Subcutaneous adipose tissue (tissue), 4 donors: Measurements from ENCODE around the gene LYRM4. TPM values are rescaled to one million over a fixed set of nuclear protein-coding genes. Genes with fewer than 3 reads are reported as not detected.

Source experiments
- CTCF ChIP-seq: fragments of 450-650 bp; IDR thresholded peaks from one replicate; pipeline ENCODE4 v1.5.1; 2016; ENCODE audit warnings: low read depth, mild to moderate bottlenecking, control low read depth, antibody characterized with exemption, moderate library complexity
- total RNA-seq, 4 donors: library from RNA; depleted of rRNA; stranded (reverse); fragments of >200 nt; gene quantifications; one replicate each; pipeline ENCODE4 v1.1.0, GENCODE V29; 2016

LYRM4 gene
- total RNA-seq, 4 donors from 2014 or later = 22.2 to 25.8 (median 25.1) TPM

DNA sequence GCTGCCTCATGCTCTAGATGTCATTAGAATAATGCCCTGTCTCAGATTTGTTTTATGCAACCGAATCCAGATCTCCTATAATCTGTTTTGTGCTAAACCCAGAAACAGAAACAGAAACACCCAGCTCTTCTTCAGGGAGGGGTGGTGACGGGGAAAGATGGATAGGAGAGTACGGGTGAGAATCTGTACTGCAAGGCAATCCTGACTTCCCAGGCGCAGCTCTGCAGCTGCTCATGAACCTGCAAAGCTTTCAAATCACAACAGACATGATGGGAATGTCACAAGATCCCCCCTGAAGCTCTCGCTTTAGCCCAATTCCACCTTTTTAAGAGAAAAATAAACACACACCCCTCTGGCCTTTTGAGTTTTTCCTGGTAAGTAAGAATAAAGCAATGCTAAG, 104.1 kb downstream of the LYRM4 start:
- no peak for TF ChIP-seq CTCF

DNA sequence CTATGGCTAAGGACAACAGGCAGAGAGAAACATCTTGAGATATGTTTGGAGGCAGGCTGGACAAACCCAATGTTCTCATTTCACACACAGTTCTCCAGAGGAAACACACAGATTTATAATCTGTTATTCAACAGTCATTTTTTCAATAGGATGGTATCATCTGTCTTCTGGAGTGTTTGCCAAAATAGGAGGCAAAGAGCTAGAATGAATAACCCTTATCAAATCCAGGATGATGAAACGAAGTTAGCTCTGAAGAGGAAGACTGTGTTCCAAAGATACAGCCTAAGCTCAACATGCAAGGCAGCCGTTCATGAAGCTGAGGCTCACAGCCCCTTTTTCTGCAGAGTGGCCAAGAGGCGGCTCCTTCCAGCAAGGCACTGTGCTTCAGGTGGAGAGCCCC, 104.8 kb downstream of the LYRM4 start:
- no peak for TF ChIP-seq CTCF

DNA sequence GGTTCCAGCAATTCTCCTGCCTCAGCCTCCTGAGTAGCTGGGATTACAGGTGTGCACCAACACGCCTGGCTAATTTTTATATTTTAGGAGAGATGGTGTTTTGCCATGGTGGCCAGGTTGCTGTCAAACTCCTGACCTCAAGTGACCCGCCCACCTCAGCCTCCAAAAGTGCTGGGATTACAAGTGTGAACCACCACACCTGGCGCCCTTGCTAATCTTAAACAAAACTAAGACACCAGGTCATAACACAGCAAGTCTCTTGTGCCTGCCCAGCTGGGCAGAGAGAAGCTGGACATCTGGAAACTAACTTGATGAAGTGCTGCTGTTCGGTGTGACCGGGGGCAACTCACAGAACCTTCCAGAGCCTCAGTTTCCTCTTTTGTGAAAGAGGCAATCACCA, 107.6 kb downstream of the LYRM4 start:
- no peak for TF ChIP-seq CTCF

DNA sequence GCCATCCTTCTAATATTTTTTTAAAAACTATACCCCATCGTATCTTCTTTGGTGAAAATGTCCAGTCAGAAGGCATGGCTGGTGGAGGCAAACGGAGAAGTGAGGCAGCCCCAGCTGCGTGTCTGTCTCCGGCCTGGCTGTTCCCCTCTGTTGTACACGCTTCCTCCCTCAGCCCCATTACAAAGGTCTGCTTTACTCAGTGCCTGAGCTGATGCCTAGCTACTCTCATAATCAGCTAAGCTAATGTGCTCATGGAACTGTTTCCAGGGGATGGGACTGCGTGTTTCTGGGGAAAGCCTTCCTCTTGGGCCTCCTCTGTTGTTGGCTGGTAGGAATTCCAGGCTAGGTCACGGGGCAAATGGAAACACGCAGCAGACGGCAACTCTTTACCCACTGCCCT, 108.3 kb downstream of the LYRM4 start:
- TF ChIP-seq CTCF = no peak

- TF ChIP-seq CTCF = no peak
Measured at GRCh38 chr6:5151955-5152401, 108.8 kb downstream of the LYRM4 start.

DNA sequence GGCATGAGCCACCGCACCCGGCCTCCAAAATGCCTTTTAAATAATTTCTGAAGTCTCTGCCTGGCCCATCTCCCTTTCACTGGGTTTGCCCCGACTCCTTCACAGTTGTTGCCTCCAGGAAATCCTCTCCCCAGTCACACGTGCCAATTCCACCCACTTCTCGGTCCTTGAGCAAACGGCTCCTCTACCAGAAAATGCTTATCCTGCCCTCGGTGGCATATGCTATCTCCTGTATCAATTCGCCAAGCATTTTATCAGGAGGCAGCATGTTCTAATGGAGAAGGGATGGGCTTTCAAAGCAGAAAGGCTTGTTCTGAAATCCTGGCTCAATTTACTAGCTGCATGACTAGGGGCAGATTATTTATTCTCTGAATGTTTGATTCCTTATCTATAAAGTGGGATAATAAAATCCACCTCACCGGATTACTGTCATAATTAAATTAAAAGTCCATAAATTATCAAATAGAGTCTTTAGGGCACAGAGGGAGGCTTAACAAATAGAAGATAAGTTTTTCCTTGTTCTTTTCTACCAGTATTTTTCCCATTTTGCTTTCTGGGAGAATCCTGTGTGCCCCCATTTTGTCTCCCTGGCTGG, 109.3 kb downstream of the LYRM4 start:
- no peak for TF ChIP-seq CTCF

- TF ChIP-seq CTCF = no peak
Measured at GRCh38 chr6:5150551-5151075, 110.1 kb downstream of the LYRM4 start.
